PFSK-1 (cell line): Measurements from ENCODE around the gene LGALS7.

Experiments used
- POLR2AphosphoS5 ChIP-seq: IDR thresholded peaks from 2 replicates; pipeline ENCODE4 v1.6.1; 2012; ENCODE audit warnings: low read depth, mild to moderate bottlenecking, control low read depth, low read length, moderate library complexity
- SIN3A ChIP-seq: IDR thresholded peaks from 2 replicates; pipeline ENCODE4 v1.6.1; 2012; ENCODE audit warnings: mild to moderate bottlenecking, low read length, moderate library complexity, borderline replicate concordance; ENCODE audit not compliant: insufficient read depth
- TAF1 ChIP-seq: IDR thresholded peaks from 2 replicates; pipeline ENCODE4 v1.6.1; 2012; ENCODE audit warnings: low read length, control low read depth, borderline replicate concordance; ENCODE audit not compliant: insufficient read depth

DNA sequence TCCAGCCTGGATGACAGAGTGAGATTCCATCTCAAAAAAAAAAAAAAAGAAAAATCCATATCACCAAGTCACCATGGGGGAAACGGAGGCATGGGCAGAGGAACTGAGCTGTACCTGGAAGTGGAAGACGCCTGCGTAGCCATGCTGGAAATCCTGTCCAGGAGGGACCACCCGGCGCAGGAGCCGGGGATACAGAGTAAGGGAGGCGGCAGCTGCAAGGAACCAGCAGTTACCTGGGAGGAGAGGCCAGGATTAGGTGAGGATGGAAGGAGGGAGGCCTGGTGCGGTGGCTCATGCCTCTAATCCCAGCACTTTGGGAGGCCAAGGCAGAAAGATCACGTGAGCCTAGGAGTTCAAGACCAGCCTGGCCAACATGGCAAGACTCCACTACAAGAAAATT, 31.0 kb downstream of the LGALS7 start:
- no peak for TF ChIP-seq POLR2AphosphoS5
- no peak for TF ChIP-seq TAF1
- no peak for TF ChIP-seq SIN3A
